ENCODE results near the gene OR13F1.
"Not testable (repeated sequence)": the region's sequence is repeated elsewhere in the genome, so short reads cannot be mapped to it uniquely, and the experiment has no call there.

Gene OR13F1, protein sequence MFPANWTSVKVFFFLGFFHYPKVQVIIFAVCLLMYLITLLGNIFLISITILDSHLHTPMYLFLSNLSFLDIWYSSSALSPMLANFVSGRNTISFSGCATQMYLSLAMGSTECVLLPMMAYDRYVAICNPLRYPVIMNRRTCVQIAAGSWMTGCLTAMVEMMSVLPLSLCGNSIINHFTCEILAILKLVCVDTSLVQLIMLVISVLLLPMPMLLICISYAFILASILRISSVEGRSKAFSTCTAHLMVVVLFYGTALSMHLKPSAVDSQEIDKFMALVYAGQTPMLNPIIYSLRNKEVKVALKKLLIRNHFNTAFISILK

DNA sequence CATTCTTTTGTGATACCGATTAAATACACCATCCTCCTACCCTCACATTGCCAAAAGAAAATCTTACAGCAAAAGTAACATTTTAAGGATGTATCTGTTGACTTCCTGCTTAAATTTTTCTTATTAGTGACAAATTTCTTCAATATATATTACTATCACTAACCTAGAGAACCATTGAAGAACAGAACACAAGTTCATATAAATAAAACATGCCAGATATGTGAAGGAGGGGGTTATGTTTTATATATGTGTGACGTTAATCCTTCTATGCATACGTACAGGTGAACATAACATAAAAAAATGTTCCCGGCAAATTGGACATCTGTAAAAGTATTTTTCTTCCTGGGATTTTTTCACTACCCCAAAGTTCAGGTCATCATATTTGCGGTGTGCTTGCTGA is at the start of gene OR13F1:
OR13F1 (plus strand) TSS at position 301 of the 400 bp plus-strand sequence; CDS start at position 301, 0 bp downstream.
- no peak for DNase-seq

DNA sequence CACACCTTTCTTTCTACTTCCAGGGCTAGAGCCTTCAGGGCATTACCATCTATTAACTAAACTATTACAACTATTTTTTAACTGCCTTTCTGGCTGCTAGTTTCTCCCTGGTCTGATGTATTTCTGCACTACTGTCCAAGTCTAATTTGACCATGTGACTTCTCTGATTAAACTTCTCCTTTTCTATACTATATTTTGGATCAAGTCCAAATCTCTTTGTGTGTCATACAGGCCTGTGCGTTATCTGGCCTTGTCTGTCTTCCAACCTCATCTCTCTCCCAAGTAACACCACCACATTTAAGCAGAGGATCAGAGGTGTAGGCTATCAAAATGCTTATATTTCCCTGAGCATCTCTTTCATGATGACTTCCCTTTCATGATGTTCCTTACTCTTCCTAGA is 47.2 kb upstream of the OR13F1 start:
- DNase-seq, result no peak

DNA sequence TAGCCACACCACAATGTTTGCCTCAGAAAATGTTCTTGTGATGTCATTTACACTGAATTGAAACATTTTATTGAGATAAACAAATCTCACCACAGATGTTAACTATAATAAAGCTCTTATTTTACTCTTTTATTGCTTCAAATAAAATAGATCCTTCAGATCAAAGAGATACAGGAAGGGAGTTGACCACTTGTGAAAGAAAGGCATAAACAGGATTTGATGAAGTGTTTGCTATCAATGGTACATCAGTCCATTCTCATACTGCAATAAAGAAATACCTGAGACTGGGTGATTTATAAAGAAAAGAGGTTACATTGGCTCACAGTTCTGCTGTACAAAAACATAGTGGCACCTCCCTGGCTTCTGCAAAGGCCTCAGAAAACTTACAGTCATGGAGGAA is 40.2 kb upstream of the OR13F1 start:
- DNase-seq, result no peak

DNA sequence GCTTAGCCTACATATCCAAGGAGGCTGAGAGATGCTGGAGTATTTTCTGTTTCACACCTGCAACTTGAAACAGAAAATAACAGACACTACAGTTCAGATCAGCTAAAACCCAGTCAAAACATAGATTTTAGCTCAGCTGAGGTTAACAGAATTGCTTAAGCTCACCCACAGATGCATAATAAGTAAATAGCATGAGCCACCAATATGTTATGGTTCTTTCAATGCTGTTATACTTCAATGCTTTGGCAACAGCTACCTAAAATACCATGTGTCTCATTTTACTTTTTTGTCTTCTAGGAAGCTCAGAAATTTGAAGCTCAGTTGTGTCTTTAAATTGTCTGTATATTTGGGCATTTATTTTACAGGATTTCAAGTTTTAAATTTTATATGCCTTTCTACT is 35.8 kb upstream of the OR13F1 start:
- DNase-seq, result no peak

DNA sequence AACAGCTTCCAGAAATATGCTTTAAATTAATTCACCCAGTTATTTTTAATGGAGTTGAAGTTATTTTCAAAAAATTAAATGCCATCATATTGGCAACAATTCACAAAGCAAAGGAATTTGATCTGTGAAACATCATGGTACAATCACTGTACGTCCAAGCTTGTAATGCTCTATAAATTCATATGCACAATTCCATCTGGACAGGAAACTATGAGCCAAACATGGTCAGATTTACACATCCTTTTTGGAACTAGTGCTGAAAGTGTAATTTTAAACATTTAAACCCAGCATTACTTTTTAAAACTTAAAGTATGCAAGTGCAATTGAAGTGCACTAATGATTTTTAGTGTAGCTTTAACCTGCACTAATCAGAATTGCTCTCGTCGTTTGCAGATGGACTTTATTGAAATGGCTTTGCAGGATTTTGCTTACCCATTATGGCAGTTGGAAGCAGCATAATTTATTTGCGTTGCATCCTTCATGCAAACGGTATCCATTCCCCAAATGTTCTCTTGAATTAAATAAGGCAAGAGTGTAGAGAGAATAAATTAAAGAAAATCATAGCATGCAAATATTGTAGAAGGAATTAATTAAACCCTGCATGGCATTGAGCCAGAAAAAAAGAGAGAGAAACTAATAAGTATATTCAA is 21.0 kb upstream of the OR13F1 start:
- DNase-seq, result no peak

DNA sequence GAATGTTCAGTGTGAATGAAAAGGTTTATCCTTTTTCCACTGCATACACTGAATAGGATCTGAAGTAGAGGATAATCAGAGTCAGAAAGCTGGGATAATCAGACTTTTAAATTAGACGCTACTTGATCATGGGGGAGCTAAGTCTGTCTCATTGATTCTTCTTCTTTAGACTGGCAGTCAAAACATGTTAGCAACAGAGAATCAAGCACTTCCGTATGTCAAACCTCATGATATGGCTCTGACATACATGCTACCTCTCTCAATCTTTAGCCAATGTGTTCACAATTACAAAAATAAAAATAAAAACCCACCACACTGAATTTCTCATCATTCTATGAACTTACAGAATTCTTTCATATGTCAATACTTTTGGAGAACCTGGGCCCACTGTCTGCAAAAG is 19.0 kb upstream of the OR13F1 start:
- no peak for DNase-seq

DNA sequence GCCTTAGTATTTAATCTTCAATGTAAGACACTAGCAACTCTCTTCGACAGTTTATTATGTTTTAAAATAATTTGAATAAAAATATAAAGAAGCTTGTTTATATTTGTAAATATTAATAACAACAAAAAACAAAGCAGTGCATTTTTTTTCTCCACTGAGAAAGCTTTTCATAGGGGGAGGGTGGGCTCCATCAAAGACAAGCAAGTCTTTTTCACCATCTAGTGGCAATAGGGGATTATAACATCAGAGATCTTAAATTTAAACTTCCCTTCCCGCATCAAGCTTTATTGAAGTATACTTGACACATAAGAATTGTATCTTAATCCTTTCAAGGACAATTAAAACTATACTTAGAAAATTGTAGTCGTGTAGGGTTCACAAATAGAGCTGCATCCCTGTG is 9.3 kb upstream of the OR13F1 start:
- DNase-seq, result no peak

DNA sequence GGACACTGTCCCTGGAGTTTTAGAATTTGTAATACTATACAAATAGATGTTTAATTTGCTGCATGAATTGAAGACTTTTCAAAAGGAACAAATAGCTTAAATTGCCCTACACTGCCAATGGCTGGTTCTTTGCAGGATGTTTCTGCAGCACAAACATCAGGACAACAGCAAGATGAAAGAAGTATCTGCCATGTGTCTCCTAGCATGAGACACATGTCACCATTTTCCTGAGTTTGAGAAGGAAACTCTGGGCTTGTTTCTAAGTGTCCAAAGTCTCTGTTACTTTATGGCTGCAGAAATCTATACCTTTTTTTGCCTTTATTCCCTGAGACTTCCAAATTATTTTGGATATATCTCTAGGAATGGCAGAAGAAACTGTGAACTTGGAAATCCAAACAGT is 623 bp upstream of the OR13F1 start:
- DNase-seq, result no peak

DNA sequence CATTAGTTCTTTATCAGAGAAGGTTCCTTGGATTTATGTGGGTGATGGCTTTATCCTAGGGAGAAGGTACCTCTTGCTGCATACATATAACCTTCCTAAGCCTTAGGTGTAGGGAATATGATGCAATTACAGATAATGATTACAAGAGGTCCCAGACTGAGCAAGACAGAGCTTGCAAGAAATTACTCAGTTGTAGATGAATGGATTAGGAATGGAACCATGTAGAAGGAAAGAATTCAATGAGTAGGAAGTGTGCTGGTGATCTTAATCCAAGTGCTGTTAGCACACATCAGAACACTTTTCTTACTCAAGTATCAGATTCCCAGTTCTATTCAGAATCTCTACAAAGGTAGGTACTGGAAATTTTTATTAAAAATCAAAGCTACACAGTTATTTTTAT is 2.5 kb downstream of the OR13F1 start:
- no peak for DNase-seq

DNA sequence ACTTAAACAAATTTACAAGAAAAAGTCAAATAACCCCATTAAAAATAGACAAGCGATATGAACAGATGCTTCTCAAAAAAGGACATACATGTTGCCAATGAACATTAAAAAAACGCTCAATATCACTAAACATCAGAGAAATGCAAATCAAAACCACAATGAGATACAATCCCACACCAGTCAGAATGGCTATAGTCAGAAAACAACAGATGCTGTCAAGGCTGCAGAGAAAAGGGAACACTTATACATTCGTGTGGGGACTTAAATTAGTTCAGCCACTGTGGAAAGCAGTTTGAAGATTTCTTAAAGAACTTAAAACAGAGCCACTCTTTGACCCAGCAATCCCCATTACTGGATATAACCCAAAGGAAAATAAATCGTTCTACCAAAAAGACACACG is 10.8 kb downstream of the OR13F1 start:
- DNase-seq, result no peak

DNA sequence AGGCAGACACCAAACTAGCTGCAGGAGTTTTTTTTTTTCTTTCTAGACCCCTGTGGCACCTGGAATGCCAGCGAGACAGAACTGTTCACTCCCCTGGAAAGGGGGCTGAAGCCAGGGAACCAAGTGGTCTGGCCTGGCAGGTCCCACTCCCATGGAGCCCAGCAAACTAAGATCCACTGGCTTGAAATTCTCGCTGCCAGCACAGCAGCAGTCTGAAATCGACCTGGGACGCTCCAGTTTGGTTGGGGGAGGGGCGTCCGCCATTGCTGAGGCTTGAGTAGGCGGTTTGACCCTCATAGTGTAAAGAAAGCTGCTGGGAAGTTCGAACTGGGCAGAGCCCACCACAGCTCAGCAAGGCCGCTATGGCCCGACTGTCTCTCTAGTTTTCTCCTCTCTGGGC is 16.2 kb downstream of the OR13F1 start:
- DNase-seq, result not testable (repeated sequence)

DNA sequence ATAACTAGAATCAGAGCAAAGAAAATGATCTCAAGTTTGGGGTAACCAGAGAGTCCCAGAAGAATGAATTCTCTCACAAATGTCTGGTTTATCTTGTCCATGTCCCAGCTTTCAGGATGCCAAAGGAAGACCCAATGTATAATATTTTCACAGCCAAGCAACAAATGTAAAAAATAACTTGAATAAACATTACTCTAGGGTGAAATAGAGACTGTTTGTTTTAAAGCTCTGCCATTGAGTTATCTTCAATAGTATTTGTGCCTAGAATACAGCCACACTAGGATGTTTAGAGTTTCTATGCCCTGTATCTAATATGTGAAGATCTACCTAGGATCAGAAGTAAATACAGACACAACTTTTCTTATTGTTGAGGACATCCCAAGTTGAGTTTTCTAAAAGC is 23.0 kb downstream of the OR13F1 start, which contains the start of gene OR13C4:
OR13C4 (minus strand) TSS at position 101 of the 400 bp plus-strand sequence; CDS start at position 101, 0 bp downstream.
- no peak for DNase-seq

DNA sequence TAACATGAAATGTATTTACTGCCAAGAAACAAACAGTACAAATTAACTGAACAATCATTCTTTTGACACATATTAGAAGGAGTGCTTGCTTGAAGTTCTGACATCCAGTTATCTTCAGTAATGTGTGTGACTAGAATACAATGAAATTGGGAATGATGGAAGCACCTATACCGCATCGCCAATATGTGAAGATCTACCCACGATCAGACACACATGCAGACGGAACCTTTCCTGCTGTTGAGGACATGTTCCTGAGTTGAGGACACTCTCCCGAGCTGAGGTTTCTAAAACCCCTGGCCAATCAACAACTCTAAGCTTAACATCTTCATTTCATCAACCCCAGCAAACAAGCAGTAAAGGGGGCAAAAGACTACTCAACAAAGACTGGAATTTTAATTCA is 32.7 kb downstream of the OR13F1 start, which contains the start of gene OR13C3:
OR13C3 (minus strand) TSS at position 101 of the 400 bp plus-strand sequence. CDS start 133 bp downstream, outside the sequence.
- DNase-seq, result no peak

DNA sequence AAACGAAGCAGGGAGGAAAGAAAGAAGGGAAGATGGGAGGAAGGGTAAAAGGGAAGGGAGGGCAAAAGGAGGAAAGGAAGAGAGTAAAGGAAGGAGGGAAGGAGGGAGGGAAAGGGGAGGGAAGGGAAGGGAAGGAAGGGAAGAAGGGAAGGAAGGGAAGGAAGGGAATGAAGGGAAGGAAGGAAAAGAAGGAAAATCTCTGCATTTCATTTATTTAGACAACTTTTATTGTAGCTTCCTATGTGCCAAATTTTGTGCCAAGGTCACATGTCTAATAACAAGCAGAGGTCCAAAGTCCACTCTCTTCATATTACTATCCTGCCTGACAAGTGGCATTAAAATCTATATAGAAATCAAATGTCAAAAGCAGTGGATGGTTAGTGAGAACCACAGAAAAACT is 35.2 kb downstream of the OR13F1 start:
- no peak for DNase-seq

DNA sequence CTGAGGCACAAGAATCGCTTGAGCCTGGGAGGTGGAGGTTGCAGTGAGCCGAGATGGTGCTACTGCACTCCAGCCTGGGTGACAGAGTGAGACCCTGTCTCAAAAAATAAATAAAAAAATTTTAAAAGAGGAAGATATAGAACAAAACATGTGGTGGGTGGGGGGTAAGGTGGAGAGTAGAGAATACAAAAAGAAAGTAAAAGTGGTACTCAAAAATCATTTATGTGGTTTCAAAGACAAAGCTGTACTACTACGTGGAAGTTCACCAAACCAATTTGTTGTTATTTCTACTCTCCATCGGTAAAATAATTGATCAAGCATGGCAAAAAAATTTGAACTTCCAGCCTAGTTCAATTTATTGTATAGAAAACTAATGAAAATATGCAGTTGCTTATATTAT is 40.6 kb downstream of the OR13F1 start:
- no peak for DNase-seq

DNA sequence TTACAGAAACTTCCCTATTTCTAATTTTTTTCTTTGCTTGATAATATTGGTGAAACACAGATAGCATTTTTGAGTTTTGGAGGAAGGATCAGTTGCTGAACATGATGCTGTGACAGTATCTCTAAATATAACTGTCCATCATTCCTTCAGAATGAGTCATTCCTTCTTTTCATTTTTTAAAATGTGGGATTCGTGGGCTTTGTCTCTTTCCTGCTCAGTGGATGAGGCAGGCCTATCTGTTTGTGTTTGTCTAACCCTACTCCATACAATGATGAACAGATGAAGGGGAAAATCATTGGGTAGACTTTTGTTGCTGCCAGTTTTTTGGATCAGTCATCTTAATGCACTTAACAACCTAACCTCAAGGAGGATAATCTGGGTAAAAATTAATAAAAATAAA is 49.2 kb downstream of the OR13F1 start:
- no peak for DNase-seq
